ENCODE results near the gene CPED1. TPM values are rescaled to one million over a fixed set of nuclear protein-coding genes. Genes with fewer than 3 reads are reported as not detected.

Gene CPED1
- total RNA-seq, 1 experiment from 2014 or later = 0.39 TPM

DNA sequence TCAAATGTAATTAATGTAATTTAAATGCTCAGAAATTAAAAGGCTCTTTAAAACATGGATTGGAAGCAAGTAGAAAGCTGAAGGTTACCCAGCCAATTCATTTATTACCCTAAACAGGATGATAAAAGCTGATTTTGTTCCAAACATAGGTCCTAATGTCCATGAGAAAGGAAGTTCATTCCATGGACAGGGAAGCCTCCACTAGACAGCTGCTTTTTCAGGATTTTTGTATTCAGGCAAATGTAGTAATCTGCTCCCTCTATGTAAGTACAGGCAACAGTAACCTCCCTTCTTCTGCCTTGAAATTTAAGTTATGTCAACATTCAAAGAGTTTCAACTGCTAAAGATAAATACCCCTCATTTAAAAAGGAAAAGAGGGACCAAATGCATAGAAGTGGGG is 217.3 kb downstream of the CPED1 start:
- no peaks in the 10 kb centered on the region for H3K4me1 ChIP-seq (ENCODE audit: control insufficient read depth, insufficient read depth, low read length)
- in situ Hi-C loops (cut with HindIII; ENCODE audit: low pct_unique_long_range_greater_than_20kb, low sequenced_read_pairs) = no loop called here
- no TSS peak for BruUV-seq (replicated peaks)

DNA sequence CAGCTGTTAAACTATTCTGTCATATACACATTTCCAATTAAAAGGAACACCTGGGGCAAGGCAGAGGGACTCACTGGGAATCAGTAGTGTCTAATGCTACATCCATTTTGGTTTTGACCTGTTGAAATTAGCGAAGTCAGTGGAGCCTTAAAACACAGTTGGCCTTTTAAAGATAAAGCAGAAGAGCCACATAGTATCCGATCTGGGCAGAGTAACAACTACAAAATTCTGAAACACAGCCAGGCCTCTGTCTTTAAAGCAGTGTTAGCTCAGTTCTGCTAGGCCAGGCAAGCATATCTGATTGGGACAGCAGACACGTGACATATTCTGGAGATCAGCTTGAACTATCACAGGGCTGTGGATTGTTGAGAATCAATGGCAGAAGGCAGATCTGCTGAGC is 222.7 kb downstream of the CPED1 start:
- no peaks in the 10 kb centered on the region for H3K36me3 ChIP-seq (ENCODE audit: control insufficient read depth, insufficient read depth, low read length)
- ChIA-PET POLR2A (no interaction called here), CTCF (no interaction called here)
- ATAC-seq = no peak
- in situ Hi-C loops (cut with HindIII; ENCODE audit: low pct_unique_long_range_greater_than_20kb, low sequenced_read_pairs) = no loop called here
- intact Hi-C loops (cut with micrococcal nuclease; ENCODE audit: unreplicated experiment) = no loop called here
- H3K4me3 ChIP-seq (ENCODE audit: low read depth in 2 of 2, low read length in 2 of 2) = no peak overlapping the region
- DNase-seq (ENCODE audit: low read depth, low spot score) = no peak
- no peaks in the 10 kb centered on the region for H3K27me3 ChIP-seq (ENCODE audit: control insufficient read depth, insufficient read depth, low read length)
- H3K9me3 ChIP-seq (ENCODE audit: control insufficient read depth, insufficient read depth, low read depth, low read length) = no peaks in the 10 kb centered on the region
- no peaks in the 10 kb centered on the region for H3K4me1 ChIP-seq (ENCODE audit: control insufficient read depth, insufficient read depth, low read length)
- no peak overlapping the region for H3K27ac ChIP-seq (ENCODE audit: low read length)
- TF ChIP-seq REST (IDR thresholded peaks at IDR 0.05; ENCODE audit: insufficient read depth in 1 of 2, low read depth in 2 of 2, low read length in 1 of 2) = no peak
- no peak for TF ChIP-seq POLR2AphosphoS5 (IDR thresholded peaks at IDR 0.05; ENCODE audit: low read depth, low read length)
- no peak for TF ChIP-seq SIN3A (IDR thresholded peaks at IDR 0.05; ENCODE audit: borderline replicate concordance, insufficient read depth, low read depth, low read length)
- no peak for TF ChIP-seq CTCF (IDR thresholded peaks at IDR 0.05)
- no peak for TF ChIP-seq TCF7L2 (IDR thresholded peaks at IDR 0.05; ENCODE audit: low read depth, low read length)
- no TSS peak for BruUV-seq (replicated peaks)

More for the DNA sequence above, 217.3 kb downstream of the CPED1 start:
- Histone ChIP-seq H3K27ac (ENCODE audit: low read length) (no peak overlapping the region), H3K36me3 (ENCODE audit: control insufficient read depth, insufficient read depth, low read length) (no peaks in the 10 kb centered on the region), H3K4me3 (ENCODE audit: low read depth in 2 of 2, low read length in 2 of 2) (no peak overlapping the region), H3K27me3 (ENCODE audit: control insufficient read depth, insufficient read depth, low read length) (no peaks in the 10 kb centered on the region), H3K9me3 (ENCODE audit: control insufficient read depth, insufficient read depth, low read depth, low read length) (no peaks in the 10 kb centered on the region)
- ATAC-seq = no peak
- POLR2A ChIA-PET = no interaction called here
- no peak for DNase-seq (ENCODE audit: low read depth, low spot score)
- CTCF ChIA-PET = no interaction called here
- intact Hi-C loops (cut with micrococcal nuclease; ENCODE audit: unreplicated experiment) = no loop called here
- no peak for TF ChIP-seq SIN3A (IDR thresholded peaks at IDR 0.05; ENCODE audit: borderline replicate concordance, insufficient read depth, low read depth, low read length)
- TF ChIP-seq POLR2AphosphoS5 (IDR thresholded peaks at IDR 0.05; ENCODE audit: low read depth, low read length) = no peak
- no peak for TF ChIP-seq TCF7L2 (IDR thresholded peaks at IDR 0.05; ENCODE audit: low read depth, low read length)
- no peak for TF ChIP-seq CTCF (IDR thresholded peaks at IDR 0.05)
- no peak for TF ChIP-seq REST (IDR thresholded peaks at IDR 0.05; ENCODE audit: insufficient read depth in 1 of 2, low read depth in 2 of 2, low read length in 1 of 2)
